ENCODE measurements around the gene TADA3. TPM values are rescaled to one million over a fixed set of nuclear protein-coding genes. Genes with fewer than 3 reads are reported as not detected.

Gene TADA3
- total and polyA plus RNA-seq, 2 of the 4 experiments (the other 2 are of a cell fraction): 68.0 to 83.0 TPM

- no peaks in the 10 kb centered on the region for H3K4me1 ChIP-seq (ENCODE audit: control insufficient read depth, insufficient read depth, low read length)
- H3K4me2 ChIP-seq (ENCODE audit: low read depth, low read length): no peak overlapping the region
- no peak overlapping the region for H3K4ac ChIP-seq (ENCODE audit: low read depth, low read length)
- dilution Hi-C loops (cut with HindIII; ENCODE audit: low sequenced_read_pairs, unreplicated experiment) (no loop called here), intact Hi-C loops (cut with micrococcal nuclease) (no loop called here), in situ Hi-C loops (cut with MboI; ENCODE audit: low sequenced_read_pairs) (no loop called here)
- H3K14ac ChIP-seq (replicated peaks; ENCODE audit: low read depth, low read length): no peak overlapping the region
- H2BK120ac ChIP-seq (ENCODE audit: low read depth, low read length): no peak overlapping the region
- no peak overlapping the region for H2BK20ac ChIP-seq (ENCODE audit: low read depth, low read length)
- H3K9me3 ChIP-seq (ENCODE audit: control insufficient read depth, insufficient read depth, low read length): no peaks in the 10 kb centered on the region
- DNase-seq (no peak), ATAC-seq (ENCODE audit: low read depth) (no peak)
- BruUV-seq (replicated peaks): no TSS peak
- ChIA-PET CTCF (no interaction called here), POLR2A (ENCODE audit: unreplicated experiment) (no interaction called here)
- H3K4me3 ChIP-seq (ENCODE audit: insufficient read depth, low read depth, low read length): no peak overlapping the region
- H2BK15ac ChIP-seq (ENCODE audit: low read depth, low read length): no peak overlapping the region
- H3K9me1 ChIP-seq (ENCODE audit: insufficient read depth, low read length): peaks cover 1% of the 10 kb centered on the region; the same call in 1 of the 2 replicates
- no peak overlapping the region for H3K27ac ChIP-seq (ENCODE audit: insufficient read depth, low read length)
- H3K9ac ChIP-seq (ENCODE audit: low read depth, low read length): no peak overlapping the region
- no peak overlapping the region for H2AK9ac ChIP-seq (replicated peaks; ENCODE audit: low read depth, low read length, poor library complexity)
- H4K20me1 ChIP-seq (ENCODE audit: insufficient read depth, low read length): peaks cover 16% of the 10 kb centered on the region; the same call in 1 of the 2 replicates
- no peak overlapping the region for H2BK5ac ChIP-seq (ENCODE audit: low read depth, low read length, poor library complexity, severe bottlenecking)
- H4K91ac ChIP-seq (ENCODE audit: insufficient read depth, low read depth, low read length): no peak overlapping the region
- no peak for TF ChIP-seq RCOR1 (IDR thresholded peaks at IDR 0.05; ENCODE audit: insufficient replicate concordance, low read length)
- TF ChIP-seq CEBPB (IDR thresholded peaks at IDR 0.05; ENCODE audit: low read depth, low read length): no peak
- TF ChIP-seq CTCF (conservative IDR thresholded peaks at IDR 0.05; ENCODE audit: low read depth, low read length): no peak
- TF ChIP-seq RFX5 (IDR thresholded peaks at IDR 0.05; ENCODE audit: low read depth, low read length): no peak
- 94% methylated on average over 13 of the region's 15 CpGs; no CpG with 5 or more reads in 1 of the 2 experiments for WGBS, 2 experiments (ENCODE audit: extremely low coverage in 2 of 2, insufficient read length in 1 of 2)
- H3K27me3 ChIP-seq (ENCODE audit: control insufficient read depth, insufficient read depth, low read length): no peaks in the 10 kb centered on the region
- no peak overlapping the region for H2AK5ac ChIP-seq (ENCODE audit: low read depth, low read length)
- no peak overlapping the region for H3K18ac ChIP-seq (ENCODE audit: low read depth, low read length)
- H3K56ac ChIP-seq (ENCODE audit: extremely low read depth, insufficient read depth, low read length): no peak overlapping the region
- peaks cover 34 to 44% of the 10 kb centered on the region in 2 experiments for H3K79me1 ChIP-seq (ENCODE audit: low read depth in 1 of 2, low read length in 2 of 2)
- H4K8ac ChIP-seq (ENCODE audit: low read depth in 2 of 2, low read length in 2 of 2): no peak overlapping the region
- H4K5ac ChIP-seq (ENCODE audit: low read depth, low read length): no peak overlapping the region
- H3K36me3 ChIP-seq (ENCODE audit: control insufficient read depth, insufficient read depth, low read length): peaks cover 77% of the 10 kb centered on the region
- H3K23ac ChIP-seq (ENCODE audit: low read depth, low read length): no peak overlapping the region
- no peak overlapping the region for H2AFZ ChIP-seq (replicated peaks; ENCODE audit: low read length, poor library complexity)
Measured at GRCh38 chr3:9739181-9739580, 53.1 kb downstream of the TADA3 start.

Data from IMR-90 (cell line).